GM21390 (cell line): ENCODE results near the gene HOXA2.

Experiments
- ATAC-seq: cut with Tn5 transposase; IDR thresholded peaks from one replicate; pipeline ENCODE4 v1.9.1; 2021; ENCODE audit not compliant: unreplicated experiment

HOXA2 gene

GRCh38 chr7:27102581-27103442 is at the start of gene HOXA2:
HOXA2 (minus strand) TSS chr7:27102683; CDS start chr7:27102500, 183 bp downstream.
- ATAC-seq = no peak

DNA sequence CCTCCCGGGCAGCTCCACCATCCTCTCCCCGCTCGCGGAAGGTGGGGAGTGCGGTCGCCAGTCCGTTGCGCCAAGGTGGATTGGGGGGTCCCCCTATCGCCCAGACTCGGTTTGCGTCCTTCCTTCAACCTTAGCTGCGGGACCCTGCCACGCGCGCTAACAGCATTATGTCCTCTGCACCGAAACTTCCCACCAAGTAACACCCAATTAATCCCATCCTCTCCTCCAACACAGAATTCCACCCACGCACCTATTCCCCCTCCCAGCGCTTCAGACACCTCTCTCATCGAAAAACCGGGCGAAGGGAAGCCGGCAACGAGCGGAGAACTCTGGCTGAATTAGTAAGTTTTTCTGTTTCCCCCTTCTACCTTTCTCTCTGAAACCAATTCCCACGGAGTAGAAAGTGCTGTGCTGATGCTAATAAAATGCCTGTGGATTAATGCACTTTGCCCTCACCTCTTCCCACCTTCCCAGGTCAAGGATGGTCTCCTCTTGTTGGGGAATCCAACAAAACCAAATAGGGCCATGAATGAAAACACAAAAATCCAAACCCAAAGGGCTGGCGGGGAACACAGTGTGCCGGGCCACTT is 49.0 kb upstream of the HOXA2 start:
- no peak for ATAC-seq

GRCh38 chr7:27150568-27151340 is 48.3 kb upstream of the HOXA2 start:
- ATAC-seq = peak; percentile 89

- ATAC-seq = peak; percentile 9
These were observed 47.5 kb upstream of the HOXA2 start for GRCh38 chr7:27149842-27150567.

DNA sequence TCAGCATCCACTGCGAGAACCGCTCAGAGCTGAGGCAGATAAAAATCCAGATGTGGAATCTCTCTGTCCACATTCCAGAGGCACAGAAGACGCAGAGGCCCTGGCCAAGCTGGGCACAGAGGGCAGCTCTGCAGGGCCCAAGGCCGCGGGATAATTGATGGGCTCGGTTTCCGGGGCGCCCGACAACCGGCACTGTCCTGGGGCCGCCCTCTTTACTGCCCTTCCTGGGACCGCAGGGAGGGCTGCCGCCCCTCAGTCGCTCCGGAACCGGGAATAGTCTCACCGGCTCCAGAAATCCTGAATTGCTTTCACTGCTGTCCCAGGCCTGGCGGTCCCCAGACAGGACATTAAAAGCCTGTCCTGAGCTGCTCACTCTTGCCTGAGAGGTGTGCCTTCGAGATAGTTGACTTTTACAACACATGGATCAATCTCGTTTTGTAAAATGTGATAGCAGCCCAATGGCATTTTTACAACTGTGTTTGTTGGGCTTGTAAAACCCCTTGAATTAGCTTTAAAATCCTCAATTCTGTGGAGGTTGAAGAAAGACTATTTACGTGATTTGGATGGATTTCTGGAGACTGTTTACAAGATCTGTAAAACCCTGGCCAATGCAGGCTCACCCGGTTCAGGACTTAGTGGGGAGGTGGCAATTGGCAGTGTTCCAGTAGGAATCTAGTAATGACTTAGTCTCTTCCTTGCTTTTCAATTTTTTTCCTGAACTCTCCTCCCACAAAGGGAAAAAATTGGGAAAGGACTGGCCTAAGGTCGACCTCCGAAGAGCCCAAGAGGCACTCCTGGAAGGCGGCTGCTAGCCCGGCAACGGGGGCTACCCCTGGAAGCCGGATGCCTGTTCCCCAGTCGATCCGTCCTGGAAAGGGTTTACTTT is 46.5 kb upstream of the HOXA2 start:
- no peak for ATAC-seq

DNA sequence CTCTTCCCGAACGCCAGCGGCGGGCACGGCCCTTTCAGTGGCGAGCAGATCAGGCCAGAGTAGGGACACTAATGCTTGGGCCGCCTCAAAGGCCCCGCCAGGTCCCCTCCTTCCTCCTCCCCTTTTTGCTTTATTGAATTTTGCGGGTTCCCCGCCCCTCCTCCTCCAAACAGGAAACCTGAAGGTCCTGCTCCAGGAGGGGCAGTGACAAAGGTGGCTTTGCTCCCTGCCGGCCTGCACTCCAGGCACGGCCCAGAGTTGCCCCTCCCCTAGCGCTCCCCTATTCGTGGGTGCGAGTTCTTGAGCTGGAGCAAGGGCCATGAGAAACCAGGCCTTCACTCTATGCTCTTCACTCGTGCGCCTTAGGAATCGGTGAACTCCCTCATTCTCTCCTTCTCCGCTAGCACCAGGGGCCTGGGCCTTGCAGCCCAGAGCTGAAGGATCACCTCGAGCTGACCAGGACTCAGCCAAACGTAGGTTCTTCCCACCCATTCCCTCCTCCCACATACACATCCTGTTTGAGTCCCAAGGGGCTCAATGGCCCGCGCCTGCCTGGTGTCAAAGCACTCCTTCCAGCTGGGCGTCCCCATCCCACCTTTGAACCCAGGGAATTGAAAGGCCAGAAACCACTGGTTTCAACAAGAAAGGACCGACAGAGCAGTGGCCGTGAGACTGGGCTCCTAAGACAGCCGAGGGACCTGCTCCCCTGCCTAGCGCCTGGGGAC is 45.7 kb upstream of the HOXA2 start:
- no peak for ATAC-seq

GRCh38 chr7:27147199-27148030 is 44.9 kb upstream of the HOXA2 start, which contains the start of gene HOXA6:
HOXA6 (minus strand) TSS chr7:27147774; CDS start chr7:27147749, 25 bp downstream.
- no peak for ATAC-seq

DNA sequence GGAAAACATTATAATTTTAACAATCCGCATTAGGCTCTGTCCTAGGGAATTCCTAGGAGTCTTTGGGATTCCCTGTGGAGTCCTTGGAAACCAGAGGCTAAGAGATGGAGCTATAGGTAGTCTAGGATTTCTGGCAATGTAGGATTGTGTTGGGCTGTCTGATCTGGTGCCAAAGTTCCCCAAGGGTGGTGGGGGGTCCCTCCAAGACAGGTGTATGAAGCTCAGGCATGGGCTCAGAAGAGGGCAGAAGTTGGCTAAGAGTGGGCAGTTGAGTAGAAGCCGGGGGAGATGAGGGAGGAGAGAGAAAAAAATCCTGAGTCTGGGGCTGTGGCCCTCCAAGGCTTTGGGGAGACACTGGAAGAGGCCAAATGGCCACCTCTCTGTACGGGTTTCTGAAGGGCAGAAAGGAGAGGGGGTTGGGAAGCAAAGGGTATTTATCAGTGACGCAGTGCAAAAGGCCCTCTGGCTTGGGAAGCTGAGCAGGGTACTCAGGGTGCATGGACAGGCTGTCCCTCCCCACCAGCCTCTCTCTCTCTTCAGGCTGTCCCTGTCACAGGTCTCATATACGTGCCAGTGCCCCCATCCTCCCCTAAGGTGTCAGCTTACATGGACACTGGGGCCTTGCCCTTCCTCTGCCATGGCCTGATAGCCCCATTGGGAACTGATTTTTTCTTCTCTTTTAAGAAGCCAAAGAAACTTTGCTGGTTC is 44.2 kb upstream of the HOXA2 start:
- no peak for ATAC-seq

GRCh38 chr7:27145914-27146412 is 43.5 kb upstream of the HOXA2 start:
- no peak for ATAC-seq

DNA sequence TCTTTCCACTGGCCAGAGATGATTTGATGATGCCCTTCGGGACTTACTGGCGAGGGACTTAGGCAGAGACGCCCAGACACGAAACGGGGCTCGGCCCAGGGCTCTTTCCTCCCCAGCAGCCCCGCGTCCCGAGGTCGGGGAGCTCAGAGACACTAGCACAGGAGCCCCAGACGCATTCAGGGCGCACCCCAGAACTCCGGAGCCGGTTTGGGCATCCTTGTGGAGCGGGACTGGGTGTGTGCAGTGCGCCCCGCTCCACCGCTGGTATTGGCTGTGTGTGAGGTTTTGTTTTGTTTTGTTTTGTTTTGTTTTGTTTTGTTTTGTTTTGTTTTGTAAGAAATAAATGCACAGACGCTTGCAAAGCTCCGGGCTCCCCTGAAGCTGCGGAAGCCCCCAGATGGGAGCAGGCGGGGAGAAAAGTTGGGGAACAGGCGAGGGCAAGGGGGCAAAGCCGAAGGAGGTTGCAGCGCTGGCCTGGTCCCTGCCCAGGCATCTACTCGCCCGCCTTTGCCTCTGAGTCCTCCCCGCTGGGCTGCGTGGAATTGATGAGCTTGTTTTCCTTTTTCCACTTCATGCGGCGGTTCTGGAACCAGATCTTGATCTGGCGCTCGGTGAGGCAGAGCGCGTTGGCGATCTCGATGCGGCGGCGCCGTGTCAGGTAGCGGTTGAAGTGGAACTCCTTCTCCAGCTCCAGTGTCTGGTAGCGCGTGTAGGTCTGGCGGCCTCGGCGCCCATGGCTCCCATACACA is 42.9 kb upstream of the HOXA2 start:
- no peak for ATAC-seq

- ATAC-seq = no peak
These were observed 42.3 kb upstream of the HOXA2 start for GRCh38 chr7:27144781-27145164.

- no peak for ATAC-seq
These were observed 41.7 kb upstream of the HOXA2 start for GRCh38 chr7:27143950-27144780.

DNA sequence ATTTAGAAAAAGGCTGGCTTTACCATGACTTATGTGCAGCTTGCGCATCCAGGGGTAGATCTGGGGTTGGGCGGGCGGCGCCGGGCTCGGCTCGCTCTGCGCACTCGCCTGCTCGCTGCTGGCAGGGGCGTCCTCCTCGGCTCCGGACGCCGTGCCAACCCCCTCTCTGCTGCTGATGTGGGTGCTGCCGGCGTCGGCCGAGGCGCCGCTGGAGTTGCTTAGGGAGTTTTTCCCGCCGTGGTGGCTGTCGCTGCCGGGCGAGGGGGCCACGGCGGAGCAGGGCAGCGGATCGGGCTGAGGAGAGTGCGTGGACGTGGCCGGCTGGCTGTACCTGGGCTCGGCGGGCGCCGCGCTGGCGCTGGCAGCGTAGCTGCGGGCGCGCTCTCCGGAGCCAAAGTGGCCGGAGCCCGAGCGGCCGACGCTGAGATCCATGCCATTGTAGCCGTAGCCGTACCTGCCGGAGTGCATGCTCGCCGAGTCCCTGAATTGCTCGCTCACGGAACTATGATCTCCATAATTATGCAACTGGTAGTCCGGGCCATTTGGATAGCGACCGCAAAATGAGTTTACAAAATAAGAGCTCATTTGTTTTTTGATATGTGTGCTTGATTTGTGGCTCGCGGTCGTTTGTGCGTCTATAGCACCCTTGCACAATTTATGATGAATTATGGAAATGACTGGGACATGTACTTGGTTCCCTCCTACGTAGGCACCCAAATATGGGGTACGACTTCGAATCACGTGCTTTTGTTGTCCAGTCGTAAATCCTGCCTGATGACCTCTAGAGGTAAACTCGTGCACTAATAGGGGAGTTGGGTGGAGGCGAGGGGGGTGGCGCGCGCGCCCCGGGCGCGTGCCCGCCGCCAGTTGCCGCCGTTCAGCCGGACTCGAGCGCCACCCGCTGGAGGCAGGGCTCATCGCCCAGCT is 40.8 kb upstream of the HOXA2 start, which contains the start of gene HOXA5:
Gene HOXA5, minus strand, starts transcription at position 659 of the 927 bp plus-strand sequence. Its CDS starts 74 bp downstream, at position 585.
- ATAC-seq = no peak

DNA sequence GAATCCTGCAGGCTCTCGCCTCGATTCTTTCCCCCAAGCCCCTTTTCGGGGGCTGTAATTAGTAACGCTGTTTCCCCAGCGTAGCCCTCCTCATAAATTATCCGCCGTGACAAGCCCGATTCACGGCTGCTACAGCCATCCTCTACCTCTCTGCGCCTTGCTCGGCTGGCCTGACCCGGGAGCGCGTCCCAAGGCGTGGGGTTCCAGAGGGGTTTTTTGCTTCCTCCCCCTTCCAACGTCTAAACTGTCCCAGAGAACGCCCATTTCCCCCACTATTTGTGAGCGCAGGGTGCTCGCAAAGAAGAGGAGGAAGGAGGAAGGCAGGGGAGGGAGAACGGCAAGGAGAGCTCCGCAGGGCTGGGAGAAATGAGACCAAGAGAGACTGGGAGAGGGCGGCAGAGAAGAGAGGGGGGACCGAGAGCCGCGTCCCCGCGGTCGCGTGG is 40.1 kb upstream of the HOXA2 start:
- ATAC-seq = no peak
